A549 (cell line): ENCODE measurements around the gene TNS1. TPM values are rescaled to one million over a fixed set of nuclear protein-coding genes. Genes with fewer than 3 reads are reported as not detected.

ENCODE experiments used
- ATAC-seq, 2 experiments: fragments of 200-7000 bp in 1 of 2; fragments of >200 bp in 1 of 2; cut with Nextera tagmentation in 1 of 2; cut with Tn5 transposase in 1 of 2; 3 replicates each; pipeline versions ENCODE4 v1.8.0 to v1.9.1; 2018 to 2020; ENCODE audit warnings: mild to moderate bottlenecking in 1 of 2, moderate library complexity in 1 of 2
- CTCF ChIA-PET: fragments of 300-600 bp; sonication (Branson Sonifier 250); formaldehyde crosslinking; extraction: SDS; loops from one replicate; lab custom pipeline; 2021; ENCODE audit warnings: antibody characterized with exemption, inconsistent platforms; lab: Yijun Ruan, JAX
- POLR2A ChIA-PET: fragments of 350-600 bp; formaldehyde crosslinking; extraction: SDS; loops from one replicate; lab custom pipeline; 2021; ENCODE audit warnings: antibody characterized with exemption, inconsistent platforms; lab: Yijun Ruan, JAX
- DNase-seq, 2 experiments: peaks; one replicate each; pipeline versions ENCODE4 v3.0.0 to v3.0.0-alpha.2; 2011 to 2016; ENCODE audit warnings: low read depth in 1 of 2, low spot score in 1 of 2
- FAIRE-seq: peaks from 2 replicates; lab custom pipeline; 2011; peaks lifted over from hg19 to GRCh38; lab: Jason Lieb, UNC
- H3K27ac ChIP-seq, 2 experiments: fragments of >200 bp; sonication (Bioruptor Twin); formaldehyde crosslinking; 3 replicates each; pipeline ENCODE4 v1.5.1; 2016 to 2017
- H3K4me1 ChIP-seq: fragments of >200 bp; sonication (Bioruptor Twin); formaldehyde crosslinking; 3 replicates; pipeline ENCODE4 v1.6.1; 2016
- H3K4me2 ChIP-seq: fragments of >200 bp; sonication (Bioruptor Twin); formaldehyde crosslinking; 3 replicates; pipeline ENCODE4 v1.6.1; 2016
- H3K4me3 ChIP-seq: fragments of >200 bp; sonication (Bioruptor Twin); formaldehyde crosslinking; 3 replicates; pipeline ENCODE4 v1.5.1; 2016
- H3K9me3 ChIP-seq: fragments of >200 bp; sonication (Bioruptor Twin); formaldehyde crosslinking; 3 replicates; pipeline ENCODE4 v1.6.1; 2016
- CEBPB ChIP-seq, 2 experiments: fragments of >200 bp in 1 of 2; sonication (Bioruptor Twin) in 1 of 2; formaldehyde crosslinking in 1 of 2; IDR thresholded peaks; 2 replicates each; pipeline ENCODE4 v1.6.1; 2012 to 2016
- CHD4 ChIP-seq: fragments of 200-600 bp; sonication (generic); IDR thresholded peaks from 2 replicates; pipeline ENCODE4 v1.6.1; 2016; ENCODE audit warnings: antibody characterized with exemption, mild to moderate bottlenecking, borderline replicate concordance
- EHF ChIP-seq: fragments of 250-450 bp; sonication (Bioruptor Pico); IDR thresholded peaks from 2 replicates; pipeline ENCODE4 v1.5.0; 2020; ENCODE audit warnings: mild to moderate bottlenecking
- EP300 ChIP-seq, 2 experiments: fragments of >200 bp; sonication (Bioruptor Twin); formaldehyde crosslinking; IDR thresholded peaks; 2 replicates in 1 of 2; 3 replicates in 1 of 2; pipeline ENCODE4 v1.6.1; 2016 to 2017
- GATA3 ChIP-seq: IDR thresholded peaks from 2 replicates; pipeline ENCODE4 v1.6.1; 2012; ENCODE audit warnings: borderline replicate concordance
- HDAC2 ChIP-seq: fragments of 200-600 bp; sonication (generic); IDR thresholded peaks from 2 replicates; pipeline ENCODE4 v1.6.1; 2016
- HEYL ChIP-seq: fragments of 250-450 bp; sonication (Bioruptor Pico); IDR thresholded peaks from 2 replicates; pipeline ENCODE4 v1.8.0; 2021; ENCODE audit warnings: mild to moderate bottlenecking, moderate library complexity
- HOXB13 ChIP-seq: fragments of 250-450 bp; sonication (Bioruptor Pico); IDR thresholded peaks from 2 replicates; pipeline ENCODE4 v1.5.0; 2020; ENCODE audit warnings: low read depth, mild to moderate bottlenecking, moderate library complexity
- HOXB5 ChIP-seq: fragments of 250-450 bp; sonication (Bioruptor Pico); IDR thresholded peaks from 2 replicates; pipeline ENCODE4 v1.5.0; 2020; ENCODE audit warnings: mild to moderate bottlenecking, moderate library complexity
- KDM1A ChIP-seq: fragments of 200-600 bp; sonication (generic); IDR thresholded peaks from 2 replicates; pipeline ENCODE4 v1.6.1; 2016; ENCODE audit warnings: low read depth, mild to moderate bottlenecking
- MYC ChIP-seq: IDR thresholded peaks from 2 replicates; pipeline ENCODE4 v1.6.1; 2012; ENCODE audit warnings: mild to moderate bottlenecking, inconsistent platforms, low read length, improper control_type of control experiment, borderline replicate concordance
- NFE2L2 ChIP-seq: fragments of 150-350 bp; conservative IDR thresholded peaks from 2 replicates; pipeline ENCODE4 v1.6.1; 2014; ENCODE audit warnings: low read length
- RARB ChIP-seq: fragments of 250-450 bp; sonication (Bioruptor Pico); IDR thresholded peaks from 2 replicates; pipeline ENCODE4 v1.8.0; 2021; ENCODE audit warnings: mild to moderate bottlenecking, moderate library complexity
- RFX5 ChIP-seq: fragments of 450-650 bp; IDR thresholded peaks from 2 replicates; pipeline ENCODE4 v1.7.1; 2014; ENCODE audit warnings: antibody characterized with exemption, mild to moderate bottlenecking, moderate library complexity
- SMC3 ChIP-seq: fragments of >200 bp; sonication (Bioruptor Twin); formaldehyde crosslinking; IDR thresholded peaks from 3 replicates; pipeline ENCODE4 v1.6.1; 2018; ENCODE audit warnings: inconsistent platforms
- TP53 ChIP-seq: fragments of 250-450 bp; sonication (Bioruptor Pico); IDR thresholded peaks from 2 replicates; pipeline ENCODE4 v1.5.0; 2021; ENCODE audit warnings: mild to moderate bottlenecking, moderate library complexity
- ZC3H11A ChIP-seq: fragments of 450-650 bp; IDR thresholded peaks from 2 replicates; pipeline ENCODE4 v1.6.1; 2014; ENCODE audit warnings: antibody characterized with exemption, mild to moderate bottlenecking
- ZFP36 ChIP-seq: fragments of 450-650 bp; IDR thresholded peaks from 2 replicates; pipeline ENCODE4 v1.6.1; 2014; ENCODE audit warnings: borderline replicate concordance; ENCODE audit not compliant: partially characterized antibody
- ZSCAN20 ChIP-seq: fragments of 250-450 bp; sonication (Bioruptor Pico); IDR thresholded peaks from 2 replicates; pipeline ENCODE4 v1.8.0; 2022; ENCODE audit warnings: mild to moderate bottlenecking, moderate library complexity
- WGBS: methylation state at CpG from one replicate; pipeline ENCODE4 v1.1.6; 2017; ENCODE audit errors: missing lambda C conversion rate; 5-methylcytosine and 5-hydroxymethylcytosine counted together
- polyA plus RNA-seq, 4 experiments: library from polyadenylated mRNA; depleted of rRNA in 3 of 4; stranded (reverse); fragments of >200 nt; fragmentation: RNase III in 1 of 4; extraction: RNeasy Plus Mini Kit Qiagen cat#74134 plus additional on column Dnase treatment in 1 of 4; gene quantifications; 2 replicates in 3 of 4; 3 replicates in 1 of 4; pipeline ENCODE4 v1.2.3, GENCODE V29; 2011 to 2017
- TF ChIP-seq, protein P1 (sequence below): IDR thresholded peaks from 2 replicates; pipeline ENCODE4 v1.6.1; 2012; ENCODE audit warnings: low read depth, borderline replicate concordance
- TF ChIP-seq, protein P2 (sequence below): fragments of 250-450 bp; sonication (Bioruptor Pico); IDR thresholded peaks from 2 replicates; pipeline ENCODE4 v1.5.0; 2021; ENCODE audit warnings: mild to moderate bottlenecking, moderate library complexity, borderline replicate concordance
- TF ChIP-seq, protein P3 (sequence below): fragments of 250-450 bp; sonication (Bioruptor Pico); IDR thresholded peaks from 2 replicates; pipeline ENCODE4 v1.5.0; 2020; ENCODE audit warnings: low read depth, mild to moderate bottlenecking, moderate library complexity
- TF ChIP-seq, protein P4 (sequence below): fragments of 450-650 bp; IDR thresholded peaks from 2 replicates; pipeline ENCODE4 v1.6.1; 2014; ENCODE audit warnings: antibody characterized with exemption

The TNS1 gene
- polyA plus RNA-seq, 2 of the 4 experiments (the other 2 are of a cell fraction), result 4.9 to 10.6 TPM

DNA sequence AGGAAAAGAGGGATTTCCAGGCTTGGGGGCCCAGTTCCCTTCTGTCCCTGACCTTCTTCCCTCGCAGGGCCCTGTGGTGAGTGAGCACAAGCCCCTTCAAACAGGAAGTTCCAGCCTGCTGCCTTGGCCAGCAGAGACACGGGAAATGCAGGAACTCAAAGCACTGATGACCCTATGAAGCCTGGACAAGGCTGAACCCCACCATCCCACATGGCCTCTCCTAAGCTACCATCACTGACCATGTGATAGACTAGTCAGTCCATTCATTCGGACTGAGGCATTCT lies 196.4 kb downstream of the TNS1 start:
- no peaks in the 10 kb centered on the region for H3K4me1 ChIP-seq
- FAIRE-seq (no peak), DNase-seq (no peak), ATAC-seq (no peak)
- no peak overlapping the region for H3K4me3 ChIP-seq
- TF ChIP-seq EHF (CRISPR knock-in tag) (no peak), RFX5 (no peak), ZFP36 (no peak), NFE2L2 (no peak), ZSCAN20 (CRISPR knock-in tag) (no peak), CEBPB (IDR thresholded peaks at IDR 0.05) (no peak), RARB (CRISPR knock-in tag) (no peak), ZC3H11A (no peak), HOXB13 (CRISPR knock-in tag) (no peak), TP53 (CRISPR knock-in tag) (no peak), HDAC2 (no peak), GATA3 (no peak), KDM1A (no peak)
- TF ChIP-seq, protein P1, sequence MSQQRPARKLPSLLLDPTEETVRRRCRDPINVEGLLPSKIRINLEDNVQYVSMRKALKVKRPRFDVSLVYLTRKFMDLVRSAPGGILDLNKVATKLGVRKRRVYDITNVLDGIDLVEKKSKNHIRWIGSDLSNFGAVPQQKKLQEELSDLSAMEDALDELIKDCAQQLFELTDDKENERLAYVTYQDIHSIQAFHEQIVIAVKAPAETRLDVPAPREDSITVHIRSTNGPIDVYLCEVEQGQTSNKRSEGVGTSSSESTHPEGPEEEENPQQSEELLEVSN, result no peak
- TF ChIP-seq, protein P2, sequence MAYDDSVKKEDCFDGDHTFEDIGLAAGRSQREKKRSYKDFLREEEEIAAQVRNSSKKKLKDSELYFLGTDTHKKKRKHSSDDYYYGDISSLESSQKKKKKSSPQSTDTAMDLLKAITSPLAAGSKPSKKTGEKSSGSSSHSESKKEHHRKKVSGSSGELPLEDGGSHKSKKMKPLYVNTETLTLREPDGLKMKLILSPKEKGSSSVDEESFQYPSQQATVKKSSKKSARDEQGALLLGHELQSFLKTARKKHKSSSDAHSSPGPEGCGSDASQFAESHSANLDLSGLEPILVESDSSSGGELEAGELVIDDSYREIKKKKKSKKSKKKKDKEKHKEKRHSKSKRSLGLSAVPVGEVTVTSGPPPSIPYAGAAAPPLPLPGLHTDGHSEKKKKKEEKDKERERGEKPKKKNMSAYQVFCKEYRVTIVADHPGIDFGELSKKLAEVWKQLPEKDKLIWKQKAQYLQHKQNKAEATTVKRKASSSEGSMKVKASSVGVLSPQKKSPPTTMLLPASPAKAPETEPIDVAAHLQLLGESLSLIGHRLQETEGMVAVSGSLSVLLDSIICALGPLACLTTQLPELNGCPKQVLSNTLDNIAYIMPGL, result no peak
- TF ChIP-seq, protein P3, sequence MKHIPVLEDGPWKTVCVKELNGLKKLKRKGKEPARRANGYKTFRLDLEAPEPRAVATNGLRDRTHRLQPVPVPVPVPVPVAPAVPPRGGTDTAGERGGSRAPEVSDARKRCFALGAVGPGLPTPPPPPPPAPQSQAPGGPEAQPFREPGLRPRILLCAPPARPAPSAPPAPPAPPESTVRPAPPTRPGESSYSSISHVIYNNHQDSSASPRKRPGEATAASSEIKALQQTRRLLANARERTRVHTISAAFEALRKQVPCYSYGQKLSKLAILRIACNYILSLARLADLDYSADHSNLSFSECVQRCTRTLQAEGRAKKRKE (CRISPR knock-in tag), result no peak
- no peak overlapping the region for H3K27ac ChIP-seq
- WGBS, result 91% methylated on average over 3 of the region's 3 CpGs
- H3K4me2 ChIP-seq, result no peak overlapping the region
- ChIA-PET POLR2A (no interaction called here), CTCF (interaction anchor here (1.0 to 12.5 kb wide), 5 partner anchors 12 to 188 kb away, joined by 3 to 86 read pairs (median 3); no protein-coding TSS in a partner anchor)
- H3K9me3 ChIP-seq, result no peaks in the 10 kb centered on the region

DNA sequence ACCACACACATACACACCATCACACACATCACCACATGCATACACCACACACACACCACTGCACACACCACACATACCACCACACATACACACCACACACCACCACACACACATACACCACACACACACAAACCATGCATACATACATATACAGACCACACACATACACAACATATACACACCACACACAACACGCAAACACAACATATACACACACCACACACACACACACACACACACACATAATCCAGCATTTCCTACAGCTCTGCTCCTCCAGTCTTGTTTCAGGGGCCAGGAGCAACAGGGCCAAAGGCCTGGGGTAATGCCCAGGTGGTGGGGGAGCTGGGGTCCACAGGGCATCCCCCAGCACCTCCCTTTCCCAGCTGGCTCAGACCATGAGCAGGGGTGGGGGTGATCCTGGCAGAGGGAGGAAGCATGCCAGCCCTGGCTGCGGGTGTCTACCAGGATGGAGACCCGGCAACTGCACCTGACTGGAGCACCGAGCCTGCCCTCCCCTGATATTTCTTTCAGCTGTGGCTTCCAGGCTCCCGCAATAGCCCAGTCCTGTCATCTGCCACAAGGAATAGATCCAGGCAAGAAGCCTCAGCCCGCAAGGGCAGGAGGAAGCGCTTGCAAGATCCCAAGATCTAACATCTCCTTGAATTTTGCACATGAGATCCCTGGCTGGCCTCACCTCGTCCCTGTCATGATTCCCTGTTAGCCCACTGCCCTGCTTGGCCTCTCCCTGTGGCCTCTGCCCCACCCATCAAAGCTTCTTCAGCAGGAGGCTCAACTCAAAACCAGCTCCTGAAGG lies 196.9 kb downstream of the TNS1 start:
- no peak overlapping the region for H3K4me2 ChIP-seq
- no peak overlapping the region for H3K4me3 ChIP-seq
- no peaks in the 10 kb centered on the region for H3K9me3 ChIP-seq
- ATAC-seq (no peak), DNase-seq (no peak), FAIRE-seq (no peak)
- CTCF ChIA-PET, result interaction anchor here (1.0 to 12.5 kb wide), 4 partner anchors 13 to 188 kb away, joined by 3 to 86 read pairs (median 4); no protein-coding TSS in a partner anchor
- TF ChIP-seq EP300 (IDR thresholded peaks at IDR 0.05) (no peak), ZC3H11A (no peak), SMC3 (no peak), CHD4 (no peak), HEYL (no peak), HOXB5 (no peak), MYC (no peak)
- TF ChIP-seq, protein P4, sequence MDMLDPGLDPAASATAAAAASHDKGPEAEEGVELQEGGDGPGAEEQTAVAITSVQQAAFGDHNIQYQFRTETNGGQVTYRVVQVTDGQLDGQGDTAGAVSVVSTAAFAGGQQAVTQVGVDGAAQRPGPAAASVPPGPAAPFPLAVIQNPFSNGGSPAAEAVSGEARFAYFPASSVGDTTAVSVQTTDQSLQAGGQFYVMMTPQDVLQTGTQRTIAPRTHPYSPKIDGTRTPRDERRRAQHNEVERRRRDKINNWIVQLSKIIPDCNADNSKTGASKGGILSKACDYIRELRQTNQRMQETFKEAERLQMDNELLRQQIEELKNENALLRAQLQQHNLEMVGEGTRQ, result no peak
- no peaks in the 10 kb centered on the region for H3K4me1 ChIP-seq
- no peak overlapping the region for H3K27ac ChIP-seq
- POLR2A ChIA-PET, result no interaction called here
- WGBS, result 90% methylated on average over 8 of the region's 8 CpGs
